GM19324 (cell line): ENCODE measurements around the gene CFAP410.

Experiments
- ATAC-seq: cut with Tn5 transposase; IDR thresholded peaks from one replicate; pipeline ENCODE4 v1.9.1; 2021; ENCODE audit warnings: mild to moderate bottlenecking, moderate library complexity; ENCODE audit not compliant: unreplicated experiment, low FRiP score

The CFAP410 gene

GRCh38 chr21:44332965-44333364 is 6.2 kb downstream of the CFAP410 start:
- ATAC-seq, result no peak

DNA sequence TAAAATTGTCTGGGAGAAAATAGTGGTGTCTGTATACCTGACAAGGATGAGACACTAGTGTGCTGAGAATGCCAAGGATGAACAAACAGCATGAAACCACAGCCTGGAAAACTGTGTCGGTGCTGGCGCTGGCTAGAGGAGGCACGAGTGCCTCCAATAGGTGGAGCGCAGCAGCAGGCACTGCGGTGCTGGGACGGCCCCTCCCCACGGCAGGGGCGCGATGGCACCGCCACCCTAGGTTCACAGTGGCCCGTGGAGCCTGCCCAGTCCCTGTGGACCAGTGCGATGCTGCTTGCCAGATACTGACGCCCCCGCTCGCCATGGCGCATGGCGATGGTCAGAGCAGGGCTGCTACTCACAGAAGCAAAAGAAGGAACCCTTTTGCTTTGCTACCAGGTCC is 6.8 kb downstream of the CFAP410 start:
- ATAC-seq, result no peak

DNA sequence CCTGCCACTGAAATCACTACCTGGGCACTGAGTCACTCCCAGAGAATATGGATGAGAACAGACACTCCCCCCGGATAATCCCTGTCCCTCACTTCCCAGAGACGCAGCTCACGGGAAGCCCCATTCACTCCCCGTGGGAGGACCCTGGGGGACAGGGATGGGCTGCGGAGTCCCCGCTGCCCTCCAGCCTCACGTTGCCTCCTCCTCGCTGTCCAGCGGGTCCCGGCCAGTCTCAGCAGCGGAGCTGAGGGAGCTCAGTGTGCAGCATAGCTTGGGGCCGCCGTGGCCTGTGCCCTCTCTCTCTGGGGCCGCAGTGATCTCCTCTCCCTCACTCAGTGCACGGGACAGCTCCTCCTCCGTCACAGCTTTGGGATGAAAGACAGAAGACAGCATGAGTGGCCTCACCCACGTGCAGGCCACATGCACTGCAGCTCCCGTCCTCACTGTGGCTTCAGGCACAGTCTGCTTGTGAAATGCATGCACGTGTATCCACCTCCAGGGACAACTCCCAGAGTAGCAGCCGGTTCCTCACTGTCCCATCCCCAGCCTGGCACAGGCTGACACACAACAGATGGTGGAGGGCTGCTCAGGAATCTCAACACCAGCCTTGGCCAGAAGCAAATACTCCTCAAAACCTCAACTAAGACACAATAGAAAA is 7.4 kb downstream of the CFAP410 start:
- no peak for ATAC-seq

GRCh38 chr21:44331209-44331608 is 8.0 kb downstream of the CFAP410 start:
- no peak for ATAC-seq

DNA sequence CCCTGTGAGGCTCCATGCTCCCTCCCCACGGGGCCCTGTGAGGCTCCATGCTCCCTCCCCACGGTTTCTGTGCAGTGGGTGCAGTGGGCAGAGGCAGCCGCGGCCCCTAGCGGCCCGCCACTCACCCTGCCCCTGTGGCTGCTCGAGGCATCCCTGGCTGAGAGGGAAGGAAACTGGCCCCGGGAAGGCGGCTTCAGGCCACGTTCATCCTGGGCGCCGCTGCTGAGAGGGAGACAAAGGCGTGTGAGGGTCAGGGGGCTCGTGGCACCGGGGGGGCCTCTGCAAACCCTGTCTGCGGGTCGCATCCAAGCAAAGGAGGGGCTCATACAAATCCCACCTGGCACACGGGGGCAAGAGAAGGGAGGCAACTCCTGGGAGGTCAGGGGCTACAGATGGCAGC is 8.5 kb downstream of the CFAP410 start:
- ATAC-seq, result no peak

GRCh38 chr21:44329971-44330681 is 9.1 kb downstream of the CFAP410 start:
- no peak for ATAC-seq

DNA sequence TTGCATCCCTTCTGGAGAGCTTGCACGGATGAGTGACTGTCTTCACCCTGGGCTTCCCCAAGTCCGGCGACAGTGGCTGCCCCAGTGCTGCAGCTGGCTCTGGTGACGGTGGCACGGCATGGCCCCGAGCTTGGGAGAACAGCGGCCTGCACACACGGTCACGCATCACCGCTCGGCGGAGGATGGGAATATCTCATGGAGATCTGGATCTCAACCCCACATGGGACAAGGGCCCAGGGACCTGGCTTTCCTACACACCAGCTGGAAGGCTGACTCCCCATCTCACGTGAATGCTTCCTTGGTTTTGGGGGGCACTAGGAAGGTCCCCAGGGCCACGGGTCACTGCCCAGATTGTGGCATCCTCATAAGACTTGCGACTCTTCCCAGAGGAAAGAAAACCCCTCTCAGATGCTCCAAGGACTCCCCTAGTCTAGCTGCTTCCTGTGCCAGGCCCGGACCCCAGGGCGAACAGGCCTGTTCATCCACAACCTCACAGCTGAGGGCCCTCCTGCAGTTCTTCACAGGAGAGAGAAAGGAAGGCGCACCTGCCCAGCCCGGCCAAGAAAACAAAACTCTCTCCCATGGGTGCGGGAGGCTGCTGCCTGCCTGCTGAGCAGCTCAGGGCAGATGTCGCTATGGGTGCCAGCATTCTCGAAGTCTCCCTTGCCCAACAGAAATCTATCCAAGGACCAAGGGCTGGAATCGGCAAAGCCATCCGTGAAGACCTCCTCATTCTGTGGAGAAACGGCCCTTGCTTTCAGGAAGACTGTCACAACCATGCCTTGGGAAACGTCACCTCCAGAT is 9.9 kb downstream of the CFAP410 start:
- no peak for ATAC-seq

DNA sequence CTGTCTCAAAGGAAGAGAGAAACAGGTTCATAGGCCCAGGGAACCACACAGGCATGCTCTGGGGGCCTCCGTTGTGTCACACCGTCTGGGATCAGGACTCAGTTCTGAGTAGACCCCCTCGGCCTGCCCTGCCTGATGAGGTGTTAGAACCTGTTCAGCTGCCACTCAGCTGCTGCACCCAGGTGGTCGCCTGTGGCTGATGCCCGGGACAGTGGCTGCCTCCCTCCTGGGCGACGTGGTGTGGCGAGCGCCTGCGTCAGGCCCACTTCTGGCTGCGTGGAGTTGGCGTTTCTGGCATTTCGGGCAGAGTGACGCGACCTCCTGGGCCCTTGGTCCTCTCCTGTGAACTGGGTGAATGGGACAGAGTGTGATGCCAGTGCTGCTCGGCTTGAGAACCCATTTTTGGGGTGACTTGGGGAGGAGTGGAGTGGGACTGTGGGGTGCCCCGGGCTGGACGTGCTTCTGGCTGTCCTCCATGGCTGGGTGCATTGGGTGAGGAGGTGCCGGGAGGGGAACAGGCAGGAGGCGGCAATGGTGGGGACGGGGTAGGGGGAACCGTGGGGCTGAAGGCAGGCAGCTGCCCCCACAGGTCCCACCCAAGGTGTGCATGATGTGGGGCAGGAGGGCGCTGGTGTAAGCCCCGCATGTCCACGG is 10.8 kb downstream of the CFAP410 start:
- ATAC-seq, result no peak

- ATAC-seq, result no peak
These were observed 11.6 kb downstream of the CFAP410 start for GRCh38 chr21:44327603-44327974.

- no peak for ATAC-seq
These were observed 12.2 kb downstream of the CFAP410 start for GRCh38 chr21:44326716-44327602.

DNA sequence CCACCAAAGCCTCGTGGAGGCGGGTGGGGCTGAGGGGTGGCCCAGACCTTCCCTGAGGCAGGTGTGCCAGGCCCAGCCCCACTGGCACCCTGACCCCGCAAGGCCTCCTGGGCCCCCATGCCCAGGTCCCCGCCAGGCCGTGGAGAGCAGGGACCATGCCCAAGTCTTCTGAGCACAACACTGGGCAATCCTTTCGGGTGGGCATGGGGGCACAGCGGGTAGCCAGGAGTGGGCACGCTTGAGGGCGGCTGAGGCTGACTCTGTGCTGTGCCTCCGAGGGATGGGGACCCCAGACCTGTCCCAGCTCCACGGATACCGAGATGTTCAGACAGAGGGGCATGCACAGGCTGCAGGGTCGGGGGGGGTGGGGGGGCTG is 12.9 kb downstream of the CFAP410 start:
- no peak for ATAC-seq

- ATAC-seq, result no peak
These were observed 13.6 kb downstream of the CFAP410 start for GRCh38 chr21:44325386-44326271.

DNA sequence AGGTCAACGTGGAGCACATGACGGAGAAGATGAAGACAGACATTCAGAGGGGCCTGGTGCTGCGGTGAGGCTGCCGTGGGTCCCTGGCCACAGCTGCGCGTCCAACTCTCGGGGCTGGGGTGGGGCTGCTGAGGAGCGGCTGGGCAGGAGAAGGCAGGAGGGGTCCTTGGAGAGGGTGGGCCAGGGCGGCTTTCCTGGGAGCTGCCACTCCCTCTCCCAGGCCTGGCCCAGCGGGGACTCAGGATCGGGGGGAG is 14.4 kb downstream of the CFAP410 start:
- no peak for ATAC-seq

DNA sequence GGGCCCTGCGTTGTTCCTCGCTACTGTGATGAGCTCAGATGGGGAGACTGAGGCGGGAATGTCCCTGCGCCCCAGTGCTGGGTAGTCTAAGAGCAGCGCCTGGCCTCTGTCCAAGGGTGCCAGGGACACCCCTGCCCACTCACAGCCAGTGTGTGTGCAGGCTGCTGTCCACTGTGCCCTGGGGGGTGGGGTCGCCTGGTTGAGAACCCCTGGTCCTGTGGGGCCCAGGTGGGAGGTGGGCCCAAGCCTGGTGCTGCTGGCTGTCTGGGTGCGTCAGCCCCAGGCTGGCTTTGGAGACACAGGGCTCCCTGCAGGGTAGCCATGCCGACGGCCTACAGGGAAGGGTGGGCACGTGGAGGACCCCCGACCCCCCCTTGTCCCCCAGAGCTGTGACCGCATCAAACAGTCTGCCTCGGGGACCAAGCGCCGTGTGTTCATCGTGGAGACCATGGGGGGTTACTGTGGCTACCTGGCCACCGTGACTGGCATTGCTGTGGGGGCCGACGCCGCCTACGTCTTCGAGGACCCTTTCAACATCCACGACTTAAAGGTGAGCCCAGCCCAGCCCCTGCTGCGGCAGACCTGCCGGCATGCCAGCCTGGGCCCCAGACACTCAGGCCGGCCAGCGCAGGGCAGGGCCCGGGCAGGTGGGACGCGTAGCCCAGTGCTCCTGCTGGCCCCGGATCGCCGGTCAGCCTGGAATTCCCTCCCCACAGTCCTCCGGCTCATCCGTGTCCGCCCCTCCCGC is 14.9 kb downstream of the CFAP410 start:
- no peak for ATAC-seq

- no peak for ATAC-seq
These were observed 15.6 kb downstream of the CFAP410 start for GRCh38 chr21:44323591-44323990.

GRCh38 chr21:44322621-44323325 is 16.4 kb downstream of the CFAP410 start:
- no peak for ATAC-seq

GRCh38 chr21:44321846-44322450 is 17.2 kb downstream of the CFAP410 start:
- ATAC-seq, result no peak

GRCh38 chr21:44320847-44321246 is 18.3 kb downstream of the CFAP410 start:
- ATAC-seq, result no peak
